ENCODE measurements around the gene MFF.

DNA sequence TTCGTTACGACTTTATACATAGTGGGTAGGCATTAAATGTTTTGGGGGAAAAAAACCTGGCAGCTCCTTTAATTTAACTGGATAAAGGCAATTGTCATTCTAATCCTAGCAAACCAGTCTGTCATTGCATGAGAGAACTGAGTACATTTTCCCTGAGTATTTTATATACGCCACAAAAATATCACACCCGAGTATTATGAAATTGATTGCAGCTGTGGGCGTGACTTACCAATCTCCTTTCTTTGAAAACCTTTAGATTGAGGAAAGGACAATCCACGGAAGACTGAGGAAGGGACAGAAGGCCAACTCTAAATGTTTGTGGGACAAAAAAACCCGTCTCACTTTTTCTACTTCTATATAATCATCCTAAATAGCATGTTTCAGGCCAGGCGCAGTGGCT lies 45.0 kb downstream of the MFF start:
- TF ChIP-seq, protein P1, sequence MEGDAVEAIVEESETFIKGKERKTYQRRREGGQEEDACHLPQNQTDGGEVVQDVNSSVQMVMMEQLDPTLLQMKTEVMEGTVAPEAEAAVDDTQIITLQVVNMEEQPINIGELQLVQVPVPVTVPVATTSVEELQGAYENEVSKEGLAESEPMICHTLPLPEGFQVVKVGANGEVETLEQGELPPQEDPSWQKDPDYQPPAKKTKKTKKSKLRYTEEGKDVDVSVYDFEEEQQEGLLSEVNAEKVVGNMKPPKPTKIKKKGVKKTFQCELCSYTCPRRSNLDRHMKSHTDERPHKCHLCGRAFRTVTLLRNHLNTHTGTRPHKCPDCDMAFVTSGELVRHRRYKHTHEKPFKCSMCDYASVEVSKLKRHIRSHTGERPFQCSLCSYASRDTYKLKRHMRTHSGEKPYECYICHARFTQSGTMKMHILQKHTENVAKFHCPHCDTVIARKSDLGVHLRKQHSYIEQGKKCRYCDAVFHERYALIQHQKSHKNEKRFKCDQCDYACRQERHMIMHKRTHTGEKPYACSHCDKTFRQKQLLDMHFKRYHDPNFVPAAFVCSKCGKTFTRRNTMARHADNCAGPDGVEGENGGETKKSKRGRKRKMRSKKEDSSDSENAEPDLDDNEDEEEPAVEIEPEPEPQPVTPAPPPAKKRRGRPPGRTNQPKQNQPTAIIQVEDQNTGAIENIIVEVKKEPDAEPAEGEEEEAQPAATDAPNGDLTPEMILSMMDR (IDR thresholded peaks at IDR 0.05 in 4 of 5, conservative IDR thresholded peaks at IDR 0.05 in 1 of 5), result no peak
- no peak for TF ChIP-seq POLR2A (IDR thresholded peaks at IDR 0.05)

Data from gastrocnemius medialis (tissue), 4 donors.